Transverse colon (tissue), 4 donors: Measurements from ENCODE around the gene IFNA4. TPM values are rescaled to one million over a fixed set of nuclear protein-coding genes. Genes with fewer than 3 reads are reported as not detected.
"Not testable (repeated sequence)": the region's sequence is repeated elsewhere in the genome, so short reads cannot be mapped to it uniquely, and the experiment has no call there.

ENCODE experiments used
- DNase-seq: peaks from one replicate; pipeline ENCODE4 v3.0.0-alpha.2; 2019
- H3K27ac ChIP-seq, 4 donors: fragments of 200-600 bp; sonication (generic); 2 replicates each; pipeline ENCODE4 v1.5.1; 2016 to 2018; ENCODE audit warnings: inconsistent platforms in 4 of 4
- H3K27me3 ChIP-seq: fragments of 200-600 bp; sonication (generic); 2 replicates; pipeline ENCODE4 v1.5.1; 2017; ENCODE audit warnings: inconsistent platforms
- H3K36me3 ChIP-seq, 4 donors: fragments of 200-600 bp; sonication (generic); 2 replicates each; pipeline ENCODE4 v1.5.1; 2017 to 2019; ENCODE audit warnings: inconsistent platforms in 4 of 4
- H3K4me1 ChIP-seq, 4 donors: fragments of 200-600 bp; sonication (generic); 2 replicates each; pipeline ENCODE4 v1.5.1; 2017 to 2020; ENCODE audit warnings: inconsistent platforms in 4 of 4
- H3K4me3 ChIP-seq, 4 donors: fragments of 200-600 bp; sonication (generic); 1 replicate in 1 of 4; 2 replicates in 3 of 4; pipeline versions ENCODE4 v1.5.1 to v1.6.1; 2017 to 2019; ENCODE audit warnings: inconsistent platforms in 4 of 4
- H3K9me3 ChIP-seq, 2 donors: fragments of 200-600 bp; sonication (generic); 2 replicates each; pipeline ENCODE4 v1.5.1; 2017 to 2019; ENCODE audit warnings: inconsistent platforms in 2 of 2
- CTCF ChIP-seq, 5 experiments: fragments of 200-600 bp in 3 of 5; fragments of 450-650 bp in 2 of 5; sonication (generic) in 3 of 5; IDR thresholded peaks; 1 replicate in 2 of 5; 2 replicates in 3 of 5; pipeline ENCODE4 v1.5.1; 2016 to 2017; ENCODE audit warnings: antibody characterized with exemption in 5 of 5, inconsistent platforms in 3 of 5, mild to moderate bottlenecking in 2 of 5, moderate library complexity in 1 of 5
- EP300 ChIP-seq: sonication (generic); formaldehyde crosslinking; IDR thresholded peaks from one replicate; pipeline ENCODE4 v1.6.1; 2017; ENCODE audit warnings: antibody characterized with exemption, low read depth
- POLR2A ChIP-seq: fragments of 450-650 bp; IDR thresholded peaks from one replicate; pipeline ENCODE4 v1.6.1; 2016; ENCODE audit warnings: antibody characterized with exemption, mild to moderate bottlenecking, moderate library complexity
- POLR2AphosphoS5 ChIP-seq, 3 donors: sonication (generic); formaldehyde crosslinking; IDR thresholded peaks; one replicate each; pipeline ENCODE4 v1.6.1; 2016; ENCODE audit warnings: antibody characterized with exemption in 3 of 3
- WGBS, 2 donors: methylation state at CpG; one replicate each; pipeline ENCODE4 v1.1.5; 2018; ENCODE audit warnings: low coverage in 1 of 2; 5-methylcytosine and 5-hydroxymethylcytosine counted together
- in situ Hi-C, 4 donors: fragments of 200-750 bp; cut with MboI; loops; one replicate each; pipeline versions ENCODE4 v1.15.0 to v1.15.1; 2017; ENCODE audit warnings: low sequenced_read_pairs in 3 of 4, low pct_ligation_motif_present in 1 of 4, low pct_unique_long_range_greater_than_20kb in 1 of 4
- intact Hi-C: fragments of 100-400 bp; cut with DNase I; formaldehyde crosslinking; loops from one replicate; pipeline ENCODE4 v1.15.1; 2023; ENCODE audit warnings: low total_unique reads
- total RNA-seq, 4 donors: library from RNA; depleted of rRNA; stranded (reverse); fragments of >200 nt; gene quantifications; one replicate each; pipeline ENCODE4 v1.1.0, GENCODE V29; 2016

Gene IFNA4
- total RNA-seq, result not detected

GRCh38 chr9:21187487-21187886, at the start of gene IFNA4:
Gene IFNA4 (minus strand): TSS chr9:21187587. CDS start chr9:21187531, 56 bp downstream.
- in situ Hi-C loops, H3K9me3 ChIP-seq, H3K27me3 ChIP-seq, H3K4me3 ChIP-seq, H3K27ac ChIP-seq, intact Hi-C loops, DNase-seq, H3K4me1 ChIP-seq, H3K36me3 ChIP-seq: not testable (repeated sequence)
- 80 to 89% methylated on average over 3 of the region's 3 CpGs for WGBS, 2 donors

GRCh38 chr9:21236360-21236714, 49.0 kb upstream of the IFNA4 start:
- WGBS, 2 donors, result 0 to 18% methylated on average over 1 of the region's 1 CpG
- in situ Hi-C loops, result loop anchor here in 2 of 4 donors (25.0 kb wide), 1 partner anchor 551 kb away; no protein-coding TSS in a partner anchor
- H3K36me3 ChIP-seq, DNase-seq, H3K27me3 ChIP-seq, H3K27ac ChIP-seq, H3K4me3 ChIP-seq, H3K4me1 ChIP-seq, H3K9me3 ChIP-seq, intact Hi-C loops: not testable (repeated sequence)

GRCh38 chr9:21235468-21236359, 48.3 kb upstream of the IFNA4 start:
- intact Hi-C loops, DNase-seq, H3K4me1 ChIP-seq, H3K27me3 ChIP-seq, H3K36me3 ChIP-seq, H3K27ac ChIP-seq, H3K9me3 ChIP-seq, H3K4me3 ChIP-seq: not testable (repeated sequence)
- 16 to 34% methylated on average over 6 to 8 of the region's 8 CpGs for WGBS, 2 donors
- TF ChIP-seq CTCF (IDR thresholded peaks at IDR 0.05), result peak in 4 of 5 experiments; percentile 18 to 32 (median 30)
- in situ Hi-C loops, result loop anchor here in 2 of 4 donors (25.0 kb wide), 1 partner anchor 552 kb away; no protein-coding TSS in a partner anchor

GRCh38 chr9:21234153-21234687, 46.8 kb upstream of the IFNA4 start:
- 60 to 76% methylated on average over 1 to 4 of the region's 4 CpGs for WGBS, 2 donors
- intact Hi-C loops, result no loop called here
- no peaks in the 10 kb centered on the region for H3K36me3 ChIP-seq
- in situ Hi-C loops, result loop anchor here in 2 of 4 donors (25.0 kb wide), 1 partner anchor 553 kb away; no protein-coding TSS in a partner anchor
- no peak for DNase-seq
- no peak overlapping the region for H3K27ac ChIP-seq
- TF ChIP-seq EP300, result no peak
- TF ChIP-seq CTCF (IDR thresholded peaks at IDR 0.05), result no peak
- TF ChIP-seq POLR2A, result no peak
- no peak for TF ChIP-seq POLR2AphosphoS5 (IDR thresholded peaks at IDR 0.05)
- no peaks in the 10 kb centered on the region for H3K9me3 ChIP-seq
- H3K4me1 ChIP-seq, result no peaks in the 10 kb centered on the region
- H3K27me3 ChIP-seq, result no peaks in the 10 kb centered on the region
- no peak overlapping the region for H3K4me3 ChIP-seq

- WGBS, 2 donors, result 94% methylated on average over 2 of the region's 2 CpGs; no CpG with 5 or more reads in 1 of the 2 donors
- in situ Hi-C loops, result loop anchor here in 2 of 4 donors (25.0 kb wide), 1 partner anchor 554 kb away; no protein-coding TSS in a partner anchor
- intact Hi-C loops, result no loop called here
Observed at GRCh38 chr9:21233258-21233657, 45.9 kb upstream of the IFNA4 start.

More at GRCh38 chr9:21233258-21233657, 45.9 kb upstream of the IFNA4 start:
- H3K27me3 ChIP-seq, result no peaks in the 10 kb centered on the region
- H3K27ac ChIP-seq, result no peak overlapping the region
- no peak for DNase-seq
- H3K4me3 ChIP-seq, result no peak overlapping the region
- H3K4me1 ChIP-seq, result no peaks in the 10 kb centered on the region
- TF ChIP-seq CTCF (IDR thresholded peaks at IDR 0.05) (no peak), POLR2A (no peak), EP300 (no peak), POLR2AphosphoS5 (IDR thresholded peaks at IDR 0.05) (no peak)
- H3K36me3 ChIP-seq, result no peaks in the 10 kb centered on the region
- H3K9me3 ChIP-seq, result no peaks in the 10 kb centered on the region
